Right lobe of liver (tissue), 6 donors: ENCODE results near the gene GARIN5A. TPM values are rescaled to one million over a fixed set of nuclear protein-coding genes. Genes with fewer than 3 reads are reported as not detected.
A peak's percentile ranks its signal among the peaks of the same experiment; 100 is the strongest.

ENCODE experiments used
- ATAC-seq, 4 donors: fragments of 200-7000 bp; cut with Tn5 transposase; one replicate each; pipeline ENCODE4 v1.9.1; 2020; ENCODE audit warnings: mild to moderate bottlenecking in 4 of 4, moderate library complexity in 4 of 4
- DNase-seq, 3 donors: peaks; one replicate each; pipeline ENCODE4 v3.0.0-alpha.2; 2020
- H3K27ac ChIP-seq, 3 donors: fragments of 200-600 bp; one replicate each; pipeline ENCODE4 v1.8.0; 2022
- H3K27me3 ChIP-seq, 2 donors: fragments of 200-600 bp; one replicate each; pipeline ENCODE4 v1.8.0; 2022
- H3K36me3 ChIP-seq, 4 donors: fragments of 200-600 bp; sonication (generic) in 1 of 4; one replicate each; pipeline versions ENCODE4 v1.5.1 to v1.8.0; 2017 to 2022; ENCODE audit warnings: control low read depth in 1 of 4
- H3K4me1 ChIP-seq, 4 donors: fragments of 200-600 bp; sonication (generic) in 1 of 4; one replicate each; pipeline versions ENCODE4 v1.5.1 to v1.8.0; 2017 to 2022; ENCODE audit warnings: control low read depth in 1 of 4
- H3K4me3 ChIP-seq, 3 donors: fragments of 200-600 bp; one replicate each; pipeline ENCODE4 v1.8.0; 2022
- H3K9me3 ChIP-seq, 4 donors: fragments of 200-600 bp; sonication (generic) in 1 of 4; one replicate each; pipeline versions ENCODE4 v1.5.1 to v1.8.0; 2017 to 2022; ENCODE audit warnings: control low read depth in 1 of 4
- CTCF ChIP-seq, 4 donors: fragments of 200-600 bp in 3 of 4; fragments of 450-650 bp in 1 of 4; IDR thresholded peaks; one replicate each; pipeline versions ENCODE4 v1.5.1 to v1.8.0; 2016 to 2022; ENCODE audit warnings: antibody characterized with exemption in 4 of 4, mild to moderate bottlenecking in 2 of 4
- POLR2A ChIP-seq: fragments of 450-650 bp; IDR thresholded peaks from one replicate; pipeline ENCODE4 v1.6.1; 2017; ENCODE audit warnings: antibody characterized with exemption, mild to moderate bottlenecking
- WGBS: methylation state at CpG from one replicate; pipeline ENCODE4 v1.1.6; 2018; ENCODE audit warnings: low coverage, low lambda C conversion rate; ENCODE audit not compliant: insufficient coverage; ENCODE audit errors: missing lambda C conversion rate; 5-methylcytosine and 5-hydroxymethylcytosine counted together
- intact Hi-C, 2 donors: fragments of 100-400 bp; cut with DNase I; formaldehyde crosslinking; loops; one replicate each; pipeline versions ENCODE4 v1.11.2 to v1.14.1; 2022
- total RNA-seq, 6 experiments: library from RNA; depleted of rRNA in 2 of 6; stranded (reverse); fragments of >200 nt in 2 of 6; fragmentation: NEBNext Ultra II Directional in 3 of 6; extraction: Animal tissue kit (Norgen Biotek cat#: 25700) in 3 of 6; gene quantifications; one replicate each; pipeline versions ENCODE4 v1.1.0 to v1.2.4, GENCODE V29; 2016 to 2023
- donor health status: DM: no; HTN: yes; CAD: no.
- donor health status: DM: no; HTN: no; CAD: no.
- donor health status: DM: no; HTN: no; CAD: no.
- donor health status: DM: no; HTN: yes; CAD: no.
- donor health status: DM: no; HTN: yes; CAD: no.

The GARIN5A gene
- total RNA-seq, 6 experiments from 2014 or later: 0.68 to 2.3 (median 1.5) TPM

GRCh38 chr19:50433201-50434180 lies 43.2 kb downstream of the GARIN5A start:
- peaks cover 0 to 11% (median 2%) of the 10 kb centered on the region in 4 donors for H3K4me1 ChIP-seq
- TF ChIP-seq CTCF (IDR thresholded peaks at IDR 0.05) (no peak), POLR2A (no peak)
- H3K27me3 ChIP-seq: no peaks in the 10 kb centered on the region
- no peak for DNase-seq
- no peaks in the 10 kb centered on the region for H3K9me3 ChIP-seq
- H3K4me3 ChIP-seq: no peak overlapping the region
- WGBS: 76% methylated on average over 12 of the region's 19 CpGs
- no peak for ATAC-seq
- no peaks in the 10 kb centered on the region for H3K36me3 ChIP-seq
- intact Hi-C loops: no loop called here
- no peak overlapping the region for H3K27ac ChIP-seq

- peak within 1 kb of the TSS; percentile 51 to 62 (median 59) for H3K4me3 ChIP-seq
- DNase-seq: no peak
- intact Hi-C loops: no loop called here
- no peaks in the 10 kb centered on the region for H3K9me3 ChIP-seq
- no peaks in the 10 kb centered on the region for H3K36me3 ChIP-seq
- H3K4me1 ChIP-seq: peaks cover 0 to 11% (median 2%) of the 10 kb centered on the region in 4 donors
- peak in 3 of 4 donors; percentile 3 to 8 (median 4) for ATAC-seq
- peak within 1 kb of the TSS in 2 of 3 donors; percentile 37 to 60 for H3K27ac ChIP-seq
- 14% methylated on average over 9 of the region's 40 CpGs for WGBS
- H3K27me3 ChIP-seq: no peaks in the 10 kb centered on the region
- no peak for TF ChIP-seq CTCF (IDR thresholded peaks at IDR 0.05)
- no peak for TF ChIP-seq POLR2A
Measured at GRCh38 chr19:50432221-50433028, 44.2 kb downstream of the GARIN5A start, which contains the start of gene MYBPC2. Gene MYBPC2, plus strand, starts transcription at chr19:50432892. Its CDS starts 62 bp downstream, at chr19:50432954.

- peak; percentile 82 to 83 (median 83) for DNase-seq
- Histone ChIP-seq H3K27ac (peak overlapping the region in 2 of 3 donors; percentile 37 to 60), H3K9me3 (no peaks in the 10 kb centered on the region), H3K4me3 (peak overlapping the region; percentile 51 to 62 (median 59)), H3K36me3 (no peaks in the 10 kb centered on the region), H3K4me1 (peaks cover 0 to 11% (median 2%) of the 10 kb centered on the region in 4 donors), H3K27me3 (no peaks in the 10 kb centered on the region)
- TF ChIP-seq CTCF (IDR thresholded peaks at IDR 0.05) (no peak), POLR2A (peak; percentile 50)
- WGBS: under 1% methylated on average over 40 of the region's 54 CpGs
- ATAC-seq: peak; percentile 88 to 93 (median 92)
- intact Hi-C loops: no loop called here
Measured at GRCh38 chr19:50431343-50432220, 45.1 kb downstream of the GARIN5A start.
